ENCODE measurements around the gene UTF1. TPM values are rescaled to one million over a fixed set of nuclear protein-coding genes. Genes with fewer than 3 reads are reported as not detected.

Gene UTF1
- total and polyA plus RNA-seq, 2 experiments from 2014 or later, result not detected

GRCh38 chr10:133183646-133184378 is 46.2 kb upstream of the UTF1 start:
- no peak overlapping the region for H3K27ac ChIP-seq
- WGBS, 2 experiments (ENCODE audit: low coverage in 1 of 2, low lambda C conversion rate in 2 of 2, missing lambda C conversion rate in 2 of 2), result 65 to 75% methylated on average over 20 to 21 of the region's 21 CpGs
- H3K4me1 ChIP-seq (ENCODE audit: insufficient read depth), result no peaks in the 10 kb centered on the region
- H2AFZ ChIP-seq, result no peak overlapping the region
- no peak overlapping the region for H3K4me3 ChIP-seq
- no peak for DNase-seq
- no peaks in the 10 kb centered on the region for H3K9me2 ChIP-seq (ENCODE audit: insufficient read depth)
- no peaks in the 10 kb centered on the region for H3K9me3 ChIP-seq (ENCODE audit: low read depth)
- H3F3A ChIP-seq (ENCODE audit: insufficient read depth), result no peaks in the 10 kb centered on the region
- no peaks in the 10 kb centered on the region for H3K36me3 ChIP-seq (ENCODE audit: low read depth)
- no peaks in the 10 kb centered on the region for H4K20me1 ChIP-seq (ENCODE audit: insufficient read depth)
- H3K27me3 ChIP-seq (replicated peaks; ENCODE audit: insufficient read depth), result no peaks in the 10 kb centered on the region
- TF ChIP-seq EZH2phosphoT487 (IDR thresholded peaks at IDR 0.05; ENCODE audit: insufficient read depth, low read depth) (no peak), EZH2 (IDR thresholded peaks at IDR 0.05; ENCODE audit: insufficient read depth, poor library complexity, severe bottlenecking) (no peak)
- in situ Hi-C loops (cut with MboI), result no loop called here
- no peaks in the 10 kb centered on the region for H3K79me2 ChIP-seq (ENCODE audit: insufficient read depth)
- no peak overlapping the region for H3K4me2 ChIP-seq (ENCODE audit: unreplicated experiment)
- no peak overlapping the region for H3K9ac ChIP-seq

- H4K20me1 ChIP-seq (ENCODE audit: insufficient read depth), result no peaks in the 10 kb centered on the region
- H3K79me2 ChIP-seq (ENCODE audit: insufficient read depth), result no peaks in the 10 kb centered on the region
- H3K4me1 ChIP-seq (ENCODE audit: insufficient read depth), result no peaks in the 10 kb centered on the region
- TF ChIP-seq EZH2phosphoT487 (IDR thresholded peaks at IDR 0.05; ENCODE audit: insufficient read depth, low read depth) (no peak), EZH2 (IDR thresholded peaks at IDR 0.05; ENCODE audit: insufficient read depth, poor library complexity, severe bottlenecking) (no peak)
- no peak overlapping the region for H3K4me3 ChIP-seq
- no peaks in the 10 kb centered on the region for H3K9me2 ChIP-seq (ENCODE audit: insufficient read depth)
- H3K27me3 ChIP-seq (replicated peaks; ENCODE audit: insufficient read depth), result no peaks in the 10 kb centered on the region
- DNase-seq, result no peak
- no peak overlapping the region for H3K27ac ChIP-seq
- in situ Hi-C loops (cut with MboI), result no loop called here
- no peak overlapping the region for H3K4me2 ChIP-seq (ENCODE audit: unreplicated experiment)
- no peaks in the 10 kb centered on the region for H3K36me3 ChIP-seq (ENCODE audit: low read depth)
- no peaks in the 10 kb centered on the region for H3K9me3 ChIP-seq (ENCODE audit: low read depth)
- no peaks in the 10 kb centered on the region for H3F3A ChIP-seq (ENCODE audit: insufficient read depth)
- H2AFZ ChIP-seq, result no peak overlapping the region
- no peak overlapping the region for H3K9ac ChIP-seq
- WGBS, 2 experiments (ENCODE audit: low coverage in 1 of 2, low lambda C conversion rate in 2 of 2, missing lambda C conversion rate in 2 of 2), result 71 to 72% methylated on average over 23 of the region's 23 CpGs
Observed at GRCh38 chr10:133184591-133185244, 45.3 kb upstream of the UTF1 start.

GRCh38 chr10:133185421-133185820 is 44.6 kb upstream of the UTF1 start:
- no peak overlapping the region for H3K4me2 ChIP-seq (ENCODE audit: unreplicated experiment)
- H3K9me3 ChIP-seq (ENCODE audit: low read depth), result no peaks in the 10 kb centered on the region
- H3K9ac ChIP-seq, result no peak overlapping the region
- no peak overlapping the region for H2AFZ ChIP-seq
- H3K36me3 ChIP-seq (ENCODE audit: low read depth), result no peaks in the 10 kb centered on the region
- no peaks in the 10 kb centered on the region for H3K4me1 ChIP-seq (ENCODE audit: insufficient read depth)
- H3F3A ChIP-seq (ENCODE audit: insufficient read depth), result no peaks in the 10 kb centered on the region
- H4K20me1 ChIP-seq (ENCODE audit: insufficient read depth), result no peaks in the 10 kb centered on the region
- TF ChIP-seq EZH2 (IDR thresholded peaks at IDR 0.05; ENCODE audit: insufficient read depth, poor library complexity, severe bottlenecking), result no peak
- TF ChIP-seq EZH2phosphoT487 (IDR thresholded peaks at IDR 0.05; ENCODE audit: insufficient read depth, low read depth), result no peak
- no peaks in the 10 kb centered on the region for H3K27me3 ChIP-seq (replicated peaks; ENCODE audit: insufficient read depth)
- H3K9me2 ChIP-seq (ENCODE audit: insufficient read depth), result no peaks in the 10 kb centered on the region
- no peak overlapping the region for H3K27ac ChIP-seq
- WGBS, 2 experiments (ENCODE audit: low coverage in 1 of 2, low lambda C conversion rate in 2 of 2, missing lambda C conversion rate in 2 of 2), result 5 to 10% methylated on average over 11 of the region's 11 CpGs
- in situ Hi-C loops (cut with MboI), result no loop called here
- DNase-seq, result no peak
- no peaks in the 10 kb centered on the region for H3K79me2 ChIP-seq (ENCODE audit: insufficient read depth)
- H3K4me3 ChIP-seq, result no peak overlapping the region

GRCh38 chr10:133185916-133186315 is 44.1 kb upstream of the UTF1 start:
- no peak overlapping the region for H3K9ac ChIP-seq
- in situ Hi-C loops (cut with MboI), result no loop called here
- no peaks in the 10 kb centered on the region for H3K79me2 ChIP-seq (ENCODE audit: insufficient read depth)
- H3F3A ChIP-seq (ENCODE audit: insufficient read depth), result no peaks in the 10 kb centered on the region
- TF ChIP-seq EZH2 (IDR thresholded peaks at IDR 0.05; ENCODE audit: insufficient read depth, poor library complexity, severe bottlenecking) (no peak), EZH2phosphoT487 (IDR thresholded peaks at IDR 0.05; ENCODE audit: insufficient read depth, low read depth) (no peak)
- no peak overlapping the region for H3K4me3 ChIP-seq
- no peak overlapping the region for H3K4me2 ChIP-seq (ENCODE audit: unreplicated experiment)
- H2AFZ ChIP-seq, result no peak overlapping the region
- H3K27ac ChIP-seq, result no peak overlapping the region
- no peaks in the 10 kb centered on the region for H4K20me1 ChIP-seq (ENCODE audit: insufficient read depth)
- H3K4me1 ChIP-seq (ENCODE audit: insufficient read depth), result no peaks in the 10 kb centered on the region
- H3K9me3 ChIP-seq (ENCODE audit: low read depth), result no peaks in the 10 kb centered on the region
- H3K36me3 ChIP-seq (ENCODE audit: low read depth), result no peaks in the 10 kb centered on the region
- H3K9me2 ChIP-seq (ENCODE audit: insufficient read depth), result no peaks in the 10 kb centered on the region
- DNase-seq, result no peak
- H3K27me3 ChIP-seq (replicated peaks; ENCODE audit: insufficient read depth), result no peaks in the 10 kb centered on the region
- WGBS, 2 experiments (ENCODE audit: low coverage in 1 of 2, low lambda C conversion rate in 2 of 2, missing lambda C conversion rate in 2 of 2), result 62 to 70% methylated on average over 22 to 23 of the region's 27 CpGs

Data from GM23248 (cell line).